WERI-Rb-1 (cell line): Measurements from ENCODE around the gene RIN1.
A peak's percentile ranks its signal among the peaks of the same experiment; 100 is the strongest.

Experiments
- DNase-seq: peaks from one replicate; pipeline ENCODE4 v3.0.0-alpha.2; 2020
- H3K27ac ChIP-seq: fragments of 250-450 bp; sonication (Bioruptor Pico); 2 replicates; pipeline ENCODE4 v1.5.1; 2020; ENCODE audit warnings: mild to moderate bottlenecking, moderate library complexity
- H3K27me3 ChIP-seq: fragments of 250-450 bp; sonication (Bioruptor Pico); 2 replicates; pipeline ENCODE4 v1.5.1; 2021; ENCODE audit warnings: mild to moderate bottlenecking, low read depth, moderate library complexity; ENCODE audit not compliant: insufficient read depth, severe bottlenecking
- H3K36me3 ChIP-seq: fragments of 250-450 bp; sonication (Bioruptor Pico); 2 replicates; pipeline ENCODE4 v1.5.1; 2020; ENCODE audit warnings: mild to moderate bottlenecking, moderate library complexity
- H3K4me3 ChIP-seq: 2 replicates; pipeline ENCODE4 v1.5.1; 2011; ENCODE audit warnings: low read depth, mild to moderate bottlenecking, control low read depth, low read length
- H3K9me3 ChIP-seq: fragments of 250-450 bp; sonication (Bioruptor Pico); 2 replicates; pipeline ENCODE4 v1.5.1; 2021; ENCODE audit warnings: mild to moderate bottlenecking, moderate library complexity; ENCODE audit not compliant: severe bottlenecking
- TF ChIP-seq, protein P1 (sequence below): IDR thresholded peaks from 2 replicates; pipeline ENCODE4 v1.5.1; 2011; ENCODE audit warnings: low read depth, mild to moderate bottlenecking, control low read depth, inconsistent platforms, low read length

RIN1 gene

DNA sequence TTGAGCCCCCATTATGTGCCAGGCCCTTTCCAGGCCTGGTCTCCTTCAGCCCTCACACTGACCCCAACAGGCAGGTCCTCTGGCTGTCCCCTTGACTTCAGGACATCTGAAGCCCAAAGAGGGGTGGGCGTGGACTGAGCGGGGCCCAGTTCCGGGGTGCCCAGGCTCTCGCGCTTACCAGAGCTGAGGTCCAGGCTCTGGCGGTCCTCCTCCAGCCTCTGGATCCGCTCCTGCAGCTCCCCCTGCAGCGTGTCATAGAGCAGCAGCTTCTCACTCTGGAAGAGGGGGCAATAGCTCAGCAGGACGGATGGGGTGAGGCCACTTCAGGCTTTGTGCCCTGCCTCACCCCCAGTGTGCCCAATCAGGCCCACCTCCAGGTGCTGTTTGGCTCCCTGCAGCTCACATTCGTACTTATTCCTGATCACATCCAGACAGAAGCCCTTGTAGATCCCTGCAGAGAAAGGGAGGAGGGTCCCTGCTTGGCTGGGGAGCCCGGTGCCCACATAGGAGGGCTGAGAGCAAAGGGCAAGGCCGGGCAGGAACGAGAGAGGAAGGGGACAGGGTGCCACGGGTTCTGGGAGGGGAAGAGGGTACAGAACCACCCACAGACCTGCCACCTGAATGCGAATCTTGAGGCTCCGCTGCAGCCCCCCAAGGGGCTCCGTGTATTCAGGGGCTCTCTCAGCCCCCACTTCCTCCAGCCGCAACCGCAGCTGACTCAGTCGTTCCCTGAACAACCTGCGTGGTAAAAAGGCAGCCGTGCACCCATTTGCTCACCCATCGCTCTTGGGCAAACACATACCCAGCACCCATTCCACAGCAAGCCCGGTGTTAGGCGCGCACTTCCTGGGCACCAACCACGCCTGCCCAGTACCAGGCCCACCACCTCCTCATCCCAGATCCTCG is 4.6 kb upstream of the RIN1 start:
- H3K36me3 ChIP-seq, result peaks cover 31% of the 10 kb centered on the region
- no peaks in the 10 kb centered on the region for H3K27me3 ChIP-seq
- no peak overlapping the region for H3K27ac ChIP-seq
- no peak overlapping the region for H3K4me3 ChIP-seq
- no peak for DNase-seq
- no peaks in the 10 kb centered on the region for H3K9me3 ChIP-seq
- TF ChIP-seq, protein P1, sequence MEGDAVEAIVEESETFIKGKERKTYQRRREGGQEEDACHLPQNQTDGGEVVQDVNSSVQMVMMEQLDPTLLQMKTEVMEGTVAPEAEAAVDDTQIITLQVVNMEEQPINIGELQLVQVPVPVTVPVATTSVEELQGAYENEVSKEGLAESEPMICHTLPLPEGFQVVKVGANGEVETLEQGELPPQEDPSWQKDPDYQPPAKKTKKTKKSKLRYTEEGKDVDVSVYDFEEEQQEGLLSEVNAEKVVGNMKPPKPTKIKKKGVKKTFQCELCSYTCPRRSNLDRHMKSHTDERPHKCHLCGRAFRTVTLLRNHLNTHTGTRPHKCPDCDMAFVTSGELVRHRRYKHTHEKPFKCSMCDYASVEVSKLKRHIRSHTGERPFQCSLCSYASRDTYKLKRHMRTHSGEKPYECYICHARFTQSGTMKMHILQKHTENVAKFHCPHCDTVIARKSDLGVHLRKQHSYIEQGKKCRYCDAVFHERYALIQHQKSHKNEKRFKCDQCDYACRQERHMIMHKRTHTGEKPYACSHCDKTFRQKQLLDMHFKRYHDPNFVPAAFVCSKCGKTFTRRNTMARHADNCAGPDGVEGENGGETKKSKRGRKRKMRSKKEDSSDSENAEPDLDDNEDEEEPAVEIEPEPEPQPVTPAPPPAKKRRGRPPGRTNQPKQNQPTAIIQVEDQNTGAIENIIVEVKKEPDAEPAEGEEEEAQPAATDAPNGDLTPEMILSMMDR, result no peak

- no peak for DNase-seq
- H3K4me3 ChIP-seq, result no peak overlapping the region
- H3K27me3 ChIP-seq, result no peaks in the 10 kb centered on the region
- TF ChIP-seq, protein P1, result no peak
- H3K27ac ChIP-seq, result peak overlapping the region; percentile 85
- no peaks in the 10 kb centered on the region for H3K9me3 ChIP-seq
- peaks cover 26% of the 10 kb centered on the region for H3K36me3 ChIP-seq
Observed at GRCh38 chr11:66339686-66340483, 3.7 kb upstream of the RIN1 start.

- no peak for DNase-seq
- peak overlapping the region; percentile 85 for H3K27ac ChIP-seq
- no peak overlapping the region for H3K4me3 ChIP-seq
- TF ChIP-seq, protein P1, result no peak
- H3K9me3 ChIP-seq, result no peaks in the 10 kb centered on the region
- no peaks in the 10 kb centered on the region for H3K27me3 ChIP-seq
- H3K36me3 ChIP-seq, result peaks cover 26% of the 10 kb centered on the region
Observed at GRCh38 chr11:66339162-66339675, 3.0 kb upstream of the RIN1 start.

DNA sequence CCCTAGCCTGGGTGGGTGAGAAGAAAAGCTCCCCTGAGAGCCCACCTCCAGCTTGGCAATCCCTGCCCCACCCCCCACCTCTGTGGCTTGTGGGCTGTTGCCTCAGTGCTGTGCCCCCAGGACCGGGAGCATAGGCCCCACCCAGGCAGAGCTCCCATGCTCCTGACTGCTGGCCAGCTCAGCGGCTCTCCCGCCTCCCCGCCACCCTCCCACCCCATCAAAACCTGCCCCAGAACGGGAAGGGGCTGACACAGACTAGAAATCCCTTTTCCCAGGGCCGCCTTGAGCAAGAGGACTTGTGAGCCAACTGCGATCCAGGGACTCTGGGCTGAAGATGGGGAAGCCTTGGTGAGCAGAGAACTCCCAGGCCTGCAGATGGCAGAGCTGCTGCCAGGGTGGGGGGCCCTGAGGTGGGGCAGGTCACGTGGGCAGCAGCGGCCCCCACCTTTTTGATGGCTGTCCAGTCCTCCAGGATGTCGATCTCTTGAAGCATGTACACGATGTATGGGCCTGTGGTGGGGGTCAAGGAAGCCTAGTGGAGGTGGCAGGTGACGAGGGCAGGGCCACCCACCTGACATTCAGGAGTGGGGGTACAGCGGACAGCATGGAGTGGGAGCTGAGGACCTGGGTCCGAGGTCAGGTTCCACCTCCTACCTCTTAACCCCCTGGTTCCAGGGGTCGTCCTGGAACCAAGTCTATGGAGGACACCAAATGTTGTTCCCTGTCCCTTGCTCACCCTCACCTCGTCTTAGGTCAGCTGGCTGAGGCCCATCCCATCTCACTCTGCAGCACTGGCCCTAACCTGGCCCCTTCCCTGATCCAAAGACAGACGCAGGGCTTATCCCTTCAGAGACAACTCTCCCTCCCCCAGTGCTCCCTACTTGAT is 2.3 kb upstream of the RIN1 start:
- DNase-seq, result peak; percentile 61
- TF ChIP-seq, protein P1, result no peak
- Histone ChIP-seq H3K27ac (peak overlapping the region; percentile 85), H3K27me3 (no peaks in the 10 kb centered on the region), H3K4me3 (no peak overlapping the region), H3K9me3 (no peaks in the 10 kb centered on the region), H3K36me3 (peaks cover 26% of the 10 kb centered on the region)
